GM21576 (cell line): ENCODE measurements around the gene ASB13.

Experiments used
- ATAC-seq: cut with Tn5 transposase; IDR thresholded peaks from one replicate; pipeline ENCODE4 v1.9.1; 2021; ENCODE audit warnings: mild to moderate bottlenecking, moderate library complexity; ENCODE audit not compliant: unreplicated experiment

ASB13 gene

DNA sequence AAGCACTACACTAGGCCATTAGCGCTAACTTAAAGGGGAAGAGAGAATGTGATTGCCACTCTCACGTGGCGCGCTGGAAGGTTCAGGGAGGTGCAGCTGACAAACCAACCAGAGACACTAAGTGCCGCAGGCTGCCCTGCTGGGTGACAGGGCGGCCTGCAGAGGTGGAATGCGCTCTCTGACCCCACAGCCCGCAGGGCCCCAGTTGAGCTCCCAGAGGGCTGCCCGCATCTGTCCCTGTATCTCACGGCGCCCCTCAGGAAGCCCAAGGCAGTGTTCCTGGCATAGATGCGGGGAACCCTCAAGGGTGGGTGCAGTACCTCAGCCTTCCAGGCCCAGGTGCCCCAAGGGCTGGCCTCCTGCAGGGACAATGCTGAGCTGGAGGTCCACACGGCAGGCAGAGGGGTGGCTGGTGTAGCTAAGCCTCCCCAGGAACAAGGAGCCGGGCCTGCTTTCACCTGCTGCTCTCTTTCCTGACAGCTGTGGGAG, 75.0 kb downstream of the ASB13 start:
- no peak for ATAC-seq

DNA sequence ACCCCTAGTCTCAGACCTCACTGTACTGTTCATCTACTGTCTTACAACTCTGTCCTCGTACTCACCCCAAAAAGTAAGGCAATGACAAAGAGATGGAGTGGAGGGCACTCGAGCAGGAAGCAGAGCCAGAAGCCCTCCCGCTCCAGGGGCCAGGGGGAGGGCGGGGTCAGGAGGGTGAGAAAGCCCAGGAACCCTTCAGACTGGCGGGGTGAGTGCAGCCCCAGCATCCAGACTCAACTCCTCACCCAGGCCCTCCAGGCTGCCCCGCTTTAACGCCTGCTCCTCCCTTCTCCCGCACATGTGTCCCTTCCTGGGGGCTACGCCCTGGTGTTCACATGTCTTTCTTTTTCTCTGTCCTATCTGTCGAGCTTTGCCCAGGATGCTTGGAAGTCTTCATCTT, 75.6 kb downstream of the ASB13 start:
- ATAC-seq: no peak

GRCh38 chr10:5589661-5590511, 76.5 kb downstream of the ASB13 start:
- ATAC-seq: no peak

DNA sequence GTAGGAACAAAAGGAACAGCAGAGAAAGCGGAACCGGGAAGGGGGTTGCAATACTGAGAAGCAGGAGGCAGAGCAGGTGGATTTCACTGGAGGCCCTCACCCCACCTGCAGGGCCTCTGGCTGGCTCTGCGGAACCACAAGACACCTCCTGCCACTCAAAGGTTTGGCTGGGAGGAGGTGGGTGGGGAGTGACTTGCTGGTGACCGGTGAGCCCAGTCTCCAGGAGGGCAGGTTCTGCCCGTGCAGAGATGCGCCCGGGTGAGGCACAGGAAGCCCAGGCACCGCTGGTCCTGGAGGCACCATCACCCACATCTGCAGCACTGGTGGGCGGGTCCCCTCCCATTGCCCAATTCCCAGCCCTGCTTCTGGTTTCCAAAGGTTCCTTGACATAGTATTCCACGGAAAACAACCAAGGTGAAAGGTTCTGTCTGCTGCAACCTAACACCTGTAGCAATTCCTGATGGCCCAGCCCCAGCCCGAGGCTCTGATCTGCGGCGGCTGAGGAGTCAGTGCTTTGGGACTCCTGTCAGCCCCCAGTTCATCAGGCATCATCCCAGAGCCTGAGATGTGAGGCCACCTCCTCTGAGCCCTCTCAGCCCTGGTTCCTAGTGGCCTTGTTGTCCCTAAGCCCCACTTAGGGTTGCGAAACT, 77.3 kb downstream of the ASB13 start:
- no peak for ATAC-seq
